HUES6 (cell line): ENCODE results near the gene LIMK2.
"Not testable (repeated sequence)": the region's sequence is repeated elsewhere in the genome, so short reads cannot be mapped to it uniquely, and the experiment has no call there.

Experiments
- H3K27ac ChIP-seq: 2 replicates; pipeline ENCODE4 v1.7.0; 2013; ENCODE audit warnings: low read depth, mild to moderate bottlenecking, low read length, inconsistent platforms
- H3K27me3 ChIP-seq: 2 replicates; pipeline ENCODE4 v1.6.1; 2013; ENCODE audit warnings: low read length; ENCODE audit not compliant: control insufficient read depth, insufficient read depth
- H3K36me3 ChIP-seq: 2 replicates; pipeline ENCODE4 v1.6.1; 2013; ENCODE audit warnings: low read length; ENCODE audit not compliant: control insufficient read depth, insufficient read depth
- H3K4me1 ChIP-seq: 2 replicates; pipeline ENCODE4 v1.6.1; 2013; ENCODE audit warnings: low read length; ENCODE audit not compliant: control insufficient read depth, insufficient read depth
- H3K4me3 ChIP-seq: 2 replicates; pipeline ENCODE4 v1.5.1; 2013; ENCODE audit warnings: low read depth, low read length
- H3K9ac ChIP-seq: one replicate; pipeline ENCODE4 v1.6.1; 2013; ENCODE audit warnings: mild to moderate bottlenecking, low read length
- H3K9me3 ChIP-seq: 2 replicates; pipeline ENCODE4 v1.6.1; 2013; ENCODE audit warnings: low read depth, low read length; ENCODE audit not compliant: control insufficient read depth, insufficient read depth

LIMK2 gene

GRCh38 chr22:31244943-31245451, 32.9 kb downstream of the LIMK2 start:
- no peak overlapping the region for H3K9ac ChIP-seq
- H3K9me3 ChIP-seq = no peaks in the 10 kb centered on the region
- no peaks in the 10 kb centered on the region for H3K27me3 ChIP-seq
- H3K4me3 ChIP-seq = no peak overlapping the region
- H3K27ac ChIP-seq = peak overlapping the region; percentile 87; the same call in 1 of the 2 replicates
- H3K4me1 ChIP-seq = peaks cover 64% of the 10 kb centered on the region
- peaks cover 4% of the 10 kb centered on the region; the same call in 1 of the 2 replicates for H3K36me3 ChIP-seq

DNA sequence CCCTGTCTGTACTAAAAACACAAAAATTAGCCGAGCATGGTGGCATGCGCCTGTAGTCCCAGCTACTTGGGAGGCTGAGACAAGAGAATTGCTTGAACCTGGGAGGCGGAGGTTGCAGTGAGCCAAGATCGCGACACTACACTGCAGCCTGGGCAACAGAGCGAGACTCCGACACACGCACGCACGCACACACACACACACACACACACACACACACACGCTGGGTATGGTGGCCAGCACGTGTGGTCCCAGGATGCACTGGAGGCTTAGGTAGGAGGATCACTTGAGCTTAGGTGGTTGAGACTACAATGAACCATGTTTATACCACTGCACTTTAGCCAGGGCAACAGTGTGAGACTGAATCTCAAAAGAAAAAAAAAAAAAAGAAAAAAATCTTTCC, 33.9 kb downstream of the LIMK2 start:
- not testable (repeated sequence) for H3K9me3 ChIP-seq, H3K27me3 ChIP-seq, H3K36me3 ChIP-seq, H3K4me3 ChIP-seq, H3K27ac ChIP-seq, H3K9ac ChIP-seq
- peaks cover 60% of the 10 kb centered on the region for H3K4me1 ChIP-seq

- Histone ChIP-seq H3K4me3 (no peak overlapping the region), H3K27ac (no peak overlapping the region), H3K27me3 (no peaks in the 10 kb centered on the region), H3K36me3 (no peaks in the 10 kb centered on the region), H3K4me1 (peaks cover 53% of the 10 kb centered on the region), H3K9ac (no peak overlapping the region), H3K9me3 (no peaks in the 10 kb centered on the region)
Observed at GRCh38 chr22:31246687-31247086, 34.6 kb downstream of the LIMK2 start.

GRCh38 chr22:31247726-31248125, 35.6 kb downstream of the LIMK2 start:
- Histone ChIP-seq H3K4me3 (peak overlapping the region; percentile 41), H3K9ac (peak overlapping the region; percentile 30), H3K27ac (no peak overlapping the region), H3K27me3 (no peaks in the 10 kb centered on the region), H3K36me3 (no peaks in the 10 kb centered on the region), H3K9me3 (no peaks in the 10 kb centered on the region), H3K4me1 (peaks cover 50% of the 10 kb centered on the region)

DNA sequence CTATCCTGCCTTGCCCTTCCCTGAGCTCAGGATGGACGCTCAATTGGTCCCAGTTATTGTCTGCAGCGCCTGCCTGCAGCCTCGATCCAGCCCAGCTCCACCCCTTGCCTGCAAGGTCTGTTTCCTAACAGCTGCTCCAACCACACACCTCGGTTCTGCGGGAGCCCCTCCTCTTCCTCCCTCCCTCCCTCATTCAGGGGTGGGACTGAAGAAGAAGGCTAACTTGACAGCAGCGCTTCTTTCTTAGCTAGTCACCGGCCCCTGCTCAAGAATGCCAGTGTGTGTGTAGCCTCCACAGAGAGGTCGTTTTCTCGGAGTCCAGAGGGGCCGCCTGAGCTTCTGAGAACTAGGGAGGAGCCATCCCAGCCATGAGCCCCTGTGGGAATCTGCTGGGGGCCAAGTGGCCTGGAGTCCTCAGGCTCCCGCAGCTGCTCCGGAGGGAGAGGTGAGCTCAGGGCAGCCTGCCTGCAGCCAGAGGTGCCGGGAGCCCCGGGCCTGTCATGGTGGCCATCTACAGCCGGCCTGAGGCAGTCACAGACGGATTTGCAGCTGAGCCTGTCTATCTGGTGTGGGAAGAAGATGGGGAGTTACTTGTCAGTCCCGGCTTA, 36.1 kb downstream of the LIMK2 start:
- Histone ChIP-seq H3K4me1 (peaks cover 49% of the 10 kb centered on the region), H3K27ac (no peak overlapping the region), H3K9me3 (no peaks in the 10 kb centered on the region), H3K36me3 (no peaks in the 10 kb centered on the region), H3K9ac (peak overlapping the region; percentile 31), H3K4me3 (peak overlapping the region; percentile 41), H3K27me3 (no peaks in the 10 kb centered on the region)

- Histone ChIP-seq H3K9ac (peak overlapping the region; percentile 33), H3K36me3 (no peaks in the 10 kb centered on the region), H3K4me3 (peak overlapping the region; percentile 41; the same call in 1 of the 2 replicates), H3K27me3 (no peaks in the 10 kb centered on the region), H3K4me1 (peaks cover 49% of the 10 kb centered on the region), H3K27ac (peak overlapping the region; percentile 23; the same call in 1 of the 2 replicates), H3K9me3 (no peaks in the 10 kb centered on the region)
Observed at GRCh38 chr22:31248965-31249958, 37.2 kb downstream of the LIMK2 start.

GRCh38 chr22:31250740-31251600, 38.9 kb downstream of the LIMK2 start:
- H3K9ac ChIP-seq = no peak overlapping the region
- no peak overlapping the region for H3K27ac ChIP-seq
- H3K4me3 ChIP-seq = no peak overlapping the region
- H3K4me1 ChIP-seq = peaks cover 44% of the 10 kb centered on the region
- no peaks in the 10 kb centered on the region for H3K9me3 ChIP-seq
- no peaks in the 10 kb centered on the region for H3K36me3 ChIP-seq
- no peaks in the 10 kb centered on the region for H3K27me3 ChIP-seq

DNA sequence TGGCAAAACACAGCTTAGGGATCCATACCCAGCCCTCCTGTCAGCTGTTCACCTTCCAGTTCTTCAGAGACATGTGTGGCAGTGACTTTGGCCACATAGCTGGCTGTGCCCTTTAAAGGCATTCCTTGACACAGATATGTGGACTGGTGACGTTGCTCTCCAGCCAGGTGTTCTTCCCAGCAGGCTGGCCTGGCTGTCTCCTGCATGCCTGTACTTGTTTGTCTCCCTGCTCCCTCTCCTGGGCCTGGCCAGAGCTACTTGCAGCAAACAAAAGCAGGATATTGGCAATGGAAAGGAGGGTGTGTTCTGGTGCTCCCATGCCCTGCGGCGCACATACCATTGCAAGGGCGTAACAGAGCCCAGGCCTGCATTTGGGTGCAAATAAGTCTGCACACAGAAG, 41.9 kb downstream of the LIMK2 start:
- H3K9me3 ChIP-seq = no peaks in the 10 kb centered on the region
- H3K4me1 ChIP-seq = peaks cover 25% of the 10 kb centered on the region
- H3K36me3 ChIP-seq = peaks cover 12% of the 10 kb centered on the region
- H3K4me3 ChIP-seq = no peak overlapping the region
- H3K27ac ChIP-seq = peak overlapping the region; percentile 61
- peak overlapping the region; percentile 47 for H3K9ac ChIP-seq
- H3K27me3 ChIP-seq = no peaks in the 10 kb centered on the region

DNA sequence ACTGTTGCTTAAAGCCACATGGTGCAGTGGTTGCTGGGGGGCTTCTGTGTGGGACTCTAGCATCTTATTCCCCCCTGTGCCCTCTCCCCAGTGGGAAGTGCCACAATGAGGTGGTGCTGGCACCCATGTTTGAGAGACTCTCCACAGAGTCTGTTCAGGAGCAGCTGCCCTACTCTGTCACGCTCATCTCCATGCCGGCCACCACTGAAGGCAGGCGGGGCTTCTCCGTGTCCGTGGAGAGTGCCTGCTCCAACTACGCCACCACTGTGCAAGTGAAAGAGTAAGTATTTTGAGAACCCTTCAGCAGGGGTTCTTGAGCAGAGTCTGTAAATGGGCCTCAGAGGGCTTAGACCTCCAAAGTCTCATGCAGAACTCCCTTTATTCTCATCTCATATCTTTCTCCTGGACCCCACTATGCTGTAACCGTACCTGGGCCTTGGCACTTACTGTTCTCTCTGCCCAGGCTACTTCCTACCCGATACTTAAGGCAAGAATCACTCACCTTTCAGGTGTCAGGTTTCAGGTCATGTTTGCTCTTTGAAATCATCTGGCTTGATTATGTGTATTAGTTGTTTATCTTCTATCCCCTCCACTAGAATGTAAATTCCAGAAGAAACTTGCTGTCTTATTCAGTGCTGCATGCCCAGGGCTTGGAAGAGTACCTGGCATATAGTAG, 47.8 kb downstream of the LIMK2 start:
- Histone ChIP-seq H3K4me3 (no peak overlapping the region), H3K4me1 (no peaks in the 10 kb centered on the region; the same call in 1 of the 2 replicates), H3K36me3 (peaks cover 59% of the 10 kb centered on the region), H3K27me3 (no peaks in the 10 kb centered on the region), H3K9ac (no peak overlapping the region), H3K27ac (no peak overlapping the region; the same call in 1 of the 2 replicates), H3K9me3 (no peaks in the 10 kb centered on the region)

DNA sequence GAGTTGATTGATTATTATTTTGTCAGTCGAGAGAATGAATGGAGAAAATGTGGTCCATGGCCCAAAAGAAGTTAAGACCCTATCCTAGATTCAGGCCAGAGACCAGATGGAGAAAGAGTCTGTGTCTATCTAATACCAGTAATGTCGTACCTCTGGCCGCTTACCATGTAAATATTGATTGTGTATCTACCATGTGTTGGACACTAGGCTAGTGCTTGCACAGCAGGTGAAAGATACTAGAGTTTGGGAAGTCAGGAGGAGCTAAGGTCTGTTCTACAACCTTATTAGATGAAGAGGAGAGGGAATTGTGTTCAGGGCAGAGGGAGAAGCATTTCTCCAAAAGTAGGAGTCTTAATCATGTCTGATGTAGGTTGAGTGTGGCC, 48.4 kb downstream of the LIMK2 start:
- H3K36me3 ChIP-seq = peaks cover 61% of the 10 kb centered on the region
- H3K27ac ChIP-seq = no peak overlapping the region

More for the DNA sequence above, 48.4 kb downstream of the LIMK2 start:
- H3K9ac ChIP-seq = no peak overlapping the region
- H3K9me3 ChIP-seq = no peaks in the 10 kb centered on the region
- no peak overlapping the region for H3K4me3 ChIP-seq
- no peaks in the 10 kb centered on the region; the same call in 1 of the 2 replicates for H3K4me1 ChIP-seq
- no peaks in the 10 kb centered on the region for H3K27me3 ChIP-seq
